Measurements from ENCODE around the gene SYAP1. TPM values are rescaled to one million over a fixed set of nuclear protein-coding genes. Genes with fewer than 3 reads are reported as not detected.

Gene SYAP1
- total and polyA plus RNA-seq, 9 of the 15 experiments (the other 6 are each of a cell fraction or from before 2014, with no cell fraction given) = 5.7 to 35.3 (median 27.6) TPM

DNA sequence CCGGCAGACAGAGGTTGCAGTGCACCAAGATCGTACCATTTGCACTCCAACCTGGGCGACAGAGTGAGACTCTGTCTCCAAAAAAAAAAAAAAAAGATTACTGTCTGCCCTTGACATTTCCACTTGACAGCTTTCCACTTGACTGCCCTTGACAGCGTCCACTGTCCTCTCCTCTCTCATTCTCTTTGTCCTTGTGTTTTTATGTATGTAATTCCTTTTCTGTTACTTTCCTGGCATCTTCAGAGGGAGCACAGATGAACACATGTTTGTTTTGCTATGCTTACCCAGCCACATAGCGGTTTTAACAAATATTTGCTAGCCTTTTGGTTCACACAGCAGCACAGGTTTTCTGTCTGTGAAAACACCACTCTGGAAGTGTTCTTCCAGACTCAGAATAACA is 26.2 kb downstream of the SYAP1 start:
- no peak overlapping the region for H2AFZ ChIP-seq (ENCODE audit: low read depth, low read length)
- no peaks in the 10 kb centered on the region for H3K4me1 ChIP-seq (replicated peaks in 1 of 2; ENCODE audit: control insufficient read depth in 2 of 2, insufficient read depth in 2 of 2, low read length in 2 of 2)
- TF ChIP-seq HMG20B (CRISPR knock-in tag; IDR thresholded peaks at IDR 0.05) = no peak
- BruUV-seq (replicated peaks) = no TSS peak
- H3K4me2 ChIP-seq (ENCODE audit: insufficient read depth, low read length) = no peak overlapping the region
- no peaks in the 10 kb centered on the region for H3K9me1 ChIP-seq (ENCODE audit: control insufficient read depth, insufficient read depth, low read length)
- H4K20me1 ChIP-seq (replicated peaks; ENCODE audit: control insufficient read depth, insufficient read depth, low read length) = no peaks in the 10 kb centered on the region
- no peaks in the 10 kb centered on the region; the same call in 2 of the 3 replicates for H3K79me2 ChIP-seq (ENCODE audit: control insufficient read depth, insufficient read depth, low read length)
- in situ Hi-C loops (cut with MboI) = no loop called here
- ATAC-seq = no peak
- FAIRE-seq = no peak
- H3K27me3 ChIP-seq (ENCODE audit: control insufficient read depth in 2 of 2, insufficient read depth in 2 of 2, low read length in 2 of 2) = no peaks in the 10 kb centered on the region
- ChIA-PET POLR2A (no interaction called here), CTCF (ENCODE audit: low intra/inter-chr PET ratio) (no interaction called here)
- no peak overlapping the region for H3K9ac ChIP-seq (ENCODE audit: insufficient read depth in 1 of 2, low read depth in 2 of 2, low read length in 2 of 2)
- no peak for DNase-seq (ENCODE audit: extremely low read depth in 1 of 4, low spot score in 3 of 4)
- 97% methylated on average over 4 of the region's 5 CpGs for WGBS (ENCODE audit: insufficient coverage, low coverage, missing lambda C conversion rate)
- H3K27ac ChIP-seq (ENCODE audit: extremely low read depth, low read depth, low read length) = no peak overlapping the region
- H3K9me3 ChIP-seq (replicated peaks; ENCODE audit: control insufficient read depth, insufficient read depth, low read depth, low read length) = no peaks in the 10 kb centered on the region
- peaks cover 63% of the 10 kb centered on the region for H3K36me3 ChIP-seq (ENCODE audit: control insufficient read depth, insufficient read depth, low read length)
- intact Hi-C loops (cut with micrococcal nuclease) = no loop called here
- H3K4me3 ChIP-seq = no peak overlapping the region

DNA sequence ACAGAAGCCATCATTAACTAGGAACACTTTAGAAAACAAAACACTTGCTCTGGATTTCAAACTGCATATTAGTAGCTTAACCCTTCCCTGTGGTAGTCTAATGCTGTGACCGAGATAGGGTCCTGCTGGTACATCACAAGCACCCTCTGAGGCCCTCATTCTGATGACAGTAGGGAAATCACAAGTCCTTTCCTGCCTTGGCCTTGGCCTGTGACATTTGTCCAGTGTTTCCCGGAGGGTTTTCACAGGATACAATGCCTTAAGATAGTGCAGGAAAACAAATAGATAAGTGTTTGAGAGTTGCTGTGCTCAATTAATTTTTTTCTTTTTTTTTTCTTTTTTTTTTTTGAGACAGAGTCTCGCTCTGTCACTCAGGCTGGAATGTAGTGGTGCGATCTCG is 29.0 kb downstream of the SYAP1 start:
- no peaks in the 10 kb centered on the region for H3K4me1 ChIP-seq (replicated peaks in 1 of 2; ENCODE audit: control insufficient read depth in 2 of 2, insufficient read depth in 2 of 2, low read length in 2 of 2)
- TF ChIP-seq, protein P1, sequence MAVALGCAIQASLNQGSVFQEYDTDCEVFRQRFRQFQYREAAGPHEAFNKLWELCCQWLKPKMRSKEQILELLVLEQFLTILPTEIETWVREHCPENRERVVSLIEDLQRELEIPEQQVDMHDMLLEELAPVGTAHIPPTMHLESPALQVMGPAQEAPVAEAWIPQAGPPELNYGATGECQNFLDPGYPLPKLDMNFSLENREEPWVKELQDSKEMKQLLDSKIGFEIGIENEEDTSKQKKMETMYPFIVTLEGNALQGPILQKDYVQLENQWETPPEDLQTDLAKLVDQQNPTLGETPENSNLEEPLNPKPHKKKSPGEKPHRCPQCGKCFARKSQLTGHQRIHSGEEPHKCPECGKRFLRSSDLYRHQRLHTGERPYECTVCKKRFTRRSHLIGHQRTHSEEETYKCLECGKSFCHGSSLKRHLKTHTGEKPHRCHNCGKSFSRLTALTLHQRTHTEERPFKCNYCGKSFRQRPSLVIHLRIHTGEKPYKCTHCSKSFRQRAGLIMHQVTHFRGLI (CRISPR knock-in tag; IDR thresholded peaks at IDR 0.05) = no peak
- TF ChIP-seq ZFX (CRISPR knock-in tag; IDR thresholded peaks at IDR 0.05) = no peak
- no peak for TF ChIP-seq SRSF7 (optimal IDR thresholded peaks at IDR 0.05; ENCODE audit: low read depth, low read length)
- no peak for TF ChIP-seq TAF9B (IDR thresholded peaks at IDR 0.05; ENCODE audit: partially characterized antibody)
- no peak for TF ChIP-seq JUNB (CRISPR knock-in tag; conservative IDR thresholded peaks at IDR 0.05)
- no peak for TF ChIP-seq ARNT (IDR thresholded peaks at IDR 0.05)
- TF ChIP-seq ESRRA (IDR thresholded peaks at IDR 0.05; ENCODE audit: borderline replicate concordance, low read depth) = no peak
- no peak for TF ChIP-seq NFE2 (IDR thresholded peaks at IDR 0.05; ENCODE audit: low read depth)
- no peak for TF ChIP-seq ZNF57 (CRISPR knock-in tag; IDR thresholded peaks at IDR 0.05)
- TF ChIP-seq SLC30A9 (CRISPR knock-in tag; IDR thresholded peaks at IDR 0.05) = no peak
- no peak for TF ChIP-seq CHD1 (IDR thresholded peaks at IDR 0.05; ENCODE audit: low read length)
- no peak for TF ChIP-seq SAP30 (IDR thresholded peaks at IDR 0.05; ENCODE audit: borderline replicate concordance, insufficient read depth, low read depth, low read length, poor library complexity, severe bottlenecking)
- TF ChIP-seq, protein P2, sequence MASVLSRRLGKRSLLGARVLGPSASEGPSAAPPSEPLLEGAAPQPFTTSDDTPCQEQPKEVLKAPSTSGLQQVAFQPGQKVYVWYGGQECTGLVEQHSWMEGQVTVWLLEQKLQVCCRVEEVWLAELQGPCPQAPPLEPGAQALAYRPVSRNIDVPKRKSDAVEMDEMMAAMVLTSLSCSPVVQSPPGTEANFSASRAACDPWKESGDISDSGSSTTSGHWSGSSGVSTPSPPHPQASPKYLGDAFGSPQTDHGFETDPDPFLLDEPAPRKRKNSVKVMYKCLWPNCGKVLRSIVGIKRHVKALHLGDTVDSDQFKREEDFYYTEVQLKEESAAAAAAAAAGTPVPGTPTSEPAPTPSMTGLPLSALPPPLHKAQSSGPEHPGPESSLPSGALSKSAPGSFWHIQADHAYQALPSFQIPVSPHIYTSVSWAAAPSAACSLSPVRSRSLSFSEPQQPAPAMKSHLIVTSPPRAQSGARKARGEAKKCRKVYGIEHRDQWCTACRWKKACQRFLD (CRISPR knock-in tag; IDR thresholded peaks at IDR 0.05) = no peak

More for the DNA sequence above, 29.0 kb downstream of the SYAP1 start:
- Histone ChIP-seq H3K27ac (ENCODE audit: extremely low read depth, low read depth, low read length) (no peak overlapping the region), H2AFZ (ENCODE audit: low read depth, low read length) (no peak overlapping the region), H3K9me3 (replicated peaks; ENCODE audit: control insufficient read depth, insufficient read depth, low read depth, low read length) (no peaks in the 10 kb centered on the region), H3K36me3 (ENCODE audit: control insufficient read depth, insufficient read depth, low read length) (peaks cover 54% of the 10 kb centered on the region), H3K4me3 (no peak overlapping the region), H3K9me1 (ENCODE audit: control insufficient read depth, insufficient read depth, low read length) (no peaks in the 10 kb centered on the region), H3K79me2 (ENCODE audit: control insufficient read depth, insufficient read depth, low read length) (no peaks in the 10 kb centered on the region; the same call in 2 of the 3 replicates), H3K4me2 (ENCODE audit: insufficient read depth, low read length) (no peak overlapping the region), H3K9ac (ENCODE audit: insufficient read depth in 1 of 2, low read depth in 2 of 2, low read length in 2 of 2) (no peak overlapping the region), H4K20me1 (replicated peaks; ENCODE audit: control insufficient read depth, insufficient read depth, low read length) (no peaks in the 10 kb centered on the region), H3K27me3 (ENCODE audit: control insufficient read depth in 2 of 2, insufficient read depth in 2 of 2, low read length in 2 of 2) (no peaks in the 10 kb centered on the region)
- ChIA-PET POLR2A (interaction anchor here (0.6 kb wide), 1 partner anchor 15 kb away, joined by 3 read pairs; no protein-coding TSS in a partner anchor), CTCF (ENCODE audit: low intra/inter-chr PET ratio) (no interaction called here)
- FAIRE-seq (no peak), DNase-seq (ENCODE audit: extremely low read depth in 1 of 4, low spot score in 3 of 4) (no peak), ATAC-seq (no peak)
- no TSS peak for BruUV-seq (replicated peaks)
- intact Hi-C loops (cut with micrococcal nuclease) = no loop called here
- 93% methylated on average over 2 of the region's 5 CpGs for WGBS (ENCODE audit: insufficient coverage, low coverage, missing lambda C conversion rate)
- in situ Hi-C loops (cut with MboI) = no loop called here

Data from K562 (cell line).